ENCODE data around the gene CDK17.

The CDK17 gene

DNA sequence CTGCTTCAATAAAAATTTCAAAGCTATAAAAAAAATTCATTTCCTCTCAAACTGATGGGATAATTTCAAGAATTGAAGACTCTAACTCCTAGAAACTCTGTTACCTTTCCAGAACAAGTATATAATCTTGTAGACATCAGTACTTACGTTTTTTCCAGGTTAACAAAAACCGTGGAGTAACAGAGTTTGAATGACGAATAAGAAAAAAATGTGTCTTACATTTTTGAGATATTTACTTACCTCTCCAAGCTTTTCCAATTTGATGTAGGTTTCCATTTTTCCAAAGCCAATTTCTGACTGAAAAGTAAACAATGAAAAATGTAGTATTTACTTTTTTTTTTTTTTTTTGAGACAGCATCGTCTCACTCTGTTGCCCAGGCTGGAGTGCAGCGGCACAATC is 100.2 kb downstream of the CDK17 start:
- no peak for TF ChIP-seq EZH2phosphoT487 (conservative IDR thresholded peaks at IDR 0.05; ENCODE audit: low read length)
- TF ChIP-seq, protein P1, sequence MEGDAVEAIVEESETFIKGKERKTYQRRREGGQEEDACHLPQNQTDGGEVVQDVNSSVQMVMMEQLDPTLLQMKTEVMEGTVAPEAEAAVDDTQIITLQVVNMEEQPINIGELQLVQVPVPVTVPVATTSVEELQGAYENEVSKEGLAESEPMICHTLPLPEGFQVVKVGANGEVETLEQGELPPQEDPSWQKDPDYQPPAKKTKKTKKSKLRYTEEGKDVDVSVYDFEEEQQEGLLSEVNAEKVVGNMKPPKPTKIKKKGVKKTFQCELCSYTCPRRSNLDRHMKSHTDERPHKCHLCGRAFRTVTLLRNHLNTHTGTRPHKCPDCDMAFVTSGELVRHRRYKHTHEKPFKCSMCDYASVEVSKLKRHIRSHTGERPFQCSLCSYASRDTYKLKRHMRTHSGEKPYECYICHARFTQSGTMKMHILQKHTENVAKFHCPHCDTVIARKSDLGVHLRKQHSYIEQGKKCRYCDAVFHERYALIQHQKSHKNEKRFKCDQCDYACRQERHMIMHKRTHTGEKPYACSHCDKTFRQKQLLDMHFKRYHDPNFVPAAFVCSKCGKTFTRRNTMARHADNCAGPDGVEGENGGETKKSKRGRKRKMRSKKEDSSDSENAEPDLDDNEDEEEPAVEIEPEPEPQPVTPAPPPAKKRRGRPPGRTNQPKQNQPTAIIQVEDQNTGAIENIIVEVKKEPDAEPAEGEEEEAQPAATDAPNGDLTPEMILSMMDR (IDR thresholded peaks at IDR 0.05; ENCODE audit: insufficient read depth, low read length, poor library complexity, severe bottlenecking), result no peak
- H4K20me1 ChIP-seq (ENCODE audit: low read depth, low read length), result no peaks in the 10 kb centered on the region
- H3K9me3 ChIP-seq (ENCODE audit: insufficient read depth, low read length), result no peaks in the 10 kb centered on the region
- peaks cover 27% of the 10 kb centered on the region; the same call in 1 of the 2 replicates for H3K79me2 ChIP-seq (ENCODE audit: insufficient read depth, low read length)
- H3F3A ChIP-seq (ENCODE audit: insufficient read depth), result peaks cover 52% of the 10 kb centered on the region
- H2AFZ ChIP-seq (ENCODE audit: low read depth, low read length, severe bottlenecking), result no peak overlapping the region
- no peak overlapping the region for H3K4me3 ChIP-seq (ENCODE audit: insufficient read depth, low read length, poor library complexity, severe bottlenecking)
- no peaks in the 10 kb centered on the region for H3K27me3 ChIP-seq (ENCODE audit: low read length)
- no peak overlapping the region for H3K9ac ChIP-seq (ENCODE audit: low read length)
- H3K9me2 ChIP-seq (replicated peaks; ENCODE audit: insufficient read depth, low read length), result no peaks in the 10 kb centered on the region
- no peak overlapping the region for H3K4me2 ChIP-seq (ENCODE audit: low read depth, low read length, poor library complexity, severe bottlenecking)
- H3K27ac ChIP-seq (ENCODE audit: low read depth, low read length), result no peak overlapping the region
- peaks cover 16% of the 10 kb centered on the region; the same call in 1 of the 2 replicates for H3K36me3 ChIP-seq (ENCODE audit: low read length)

DNA sequence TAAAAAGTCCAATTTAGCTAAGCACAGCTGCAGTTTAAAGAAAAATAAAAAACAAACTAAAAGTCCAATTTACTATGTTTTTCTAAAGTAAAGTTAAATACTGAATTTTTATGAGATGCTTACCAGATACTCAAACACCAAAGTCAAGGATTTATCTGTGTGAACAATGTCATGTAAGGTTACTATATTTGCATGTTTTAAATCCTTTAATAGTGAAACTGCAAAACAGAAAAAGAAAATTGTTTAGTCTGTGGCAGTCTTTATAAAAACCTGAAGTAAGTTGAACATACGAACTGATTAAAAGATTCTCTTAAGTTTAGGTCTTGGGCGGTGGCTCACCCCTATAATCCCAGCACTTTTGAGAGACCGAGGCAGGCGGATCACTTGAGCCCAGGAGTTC is 102.7 kb downstream of the CDK17 start:
- H3K4me2 ChIP-seq (ENCODE audit: low read depth, low read length, poor library complexity, severe bottlenecking), result peak overlapping the region; percentile 85
- no peaks in the 10 kb centered on the region for H4K20me1 ChIP-seq (ENCODE audit: low read depth, low read length)
- TF ChIP-seq, protein P1 (IDR thresholded peaks at IDR 0.05; ENCODE audit: insufficient read depth, low read length, poor library complexity, severe bottlenecking), result no peak
- no peak for TF ChIP-seq EZH2phosphoT487 (conservative IDR thresholded peaks at IDR 0.05; ENCODE audit: low read length)
- no peak overlapping the region for H3K4me3 ChIP-seq (ENCODE audit: insufficient read depth, low read length, poor library complexity, severe bottlenecking)
- peaks cover 24% of the 10 kb centered on the region; the same call in 1 of the 2 replicates for H3K36me3 ChIP-seq (ENCODE audit: low read length)
- H3K9ac ChIP-seq (ENCODE audit: low read length), result peak overlapping the region; percentile 22; the same call in 1 of the 2 replicates
- peaks cover 50% of the 10 kb centered on the region for H3F3A ChIP-seq (ENCODE audit: insufficient read depth)
- no peak overlapping the region for H2AFZ ChIP-seq (ENCODE audit: low read depth, low read length, severe bottlenecking)
- no peaks in the 10 kb centered on the region for H3K9me2 ChIP-seq (replicated peaks; ENCODE audit: insufficient read depth, low read length)
- H3K27me3 ChIP-seq (ENCODE audit: low read length), result no peaks in the 10 kb centered on the region
- peaks cover 18% of the 10 kb centered on the region; the same call in 1 of the 2 replicates for H3K79me2 ChIP-seq (ENCODE audit: insufficient read depth, low read length)
- H3K27ac ChIP-seq (ENCODE audit: low read depth, low read length), result peak overlapping the region; percentile 93
- no peaks in the 10 kb centered on the region for H3K9me3 ChIP-seq (ENCODE audit: insufficient read depth, low read length)

DNA sequence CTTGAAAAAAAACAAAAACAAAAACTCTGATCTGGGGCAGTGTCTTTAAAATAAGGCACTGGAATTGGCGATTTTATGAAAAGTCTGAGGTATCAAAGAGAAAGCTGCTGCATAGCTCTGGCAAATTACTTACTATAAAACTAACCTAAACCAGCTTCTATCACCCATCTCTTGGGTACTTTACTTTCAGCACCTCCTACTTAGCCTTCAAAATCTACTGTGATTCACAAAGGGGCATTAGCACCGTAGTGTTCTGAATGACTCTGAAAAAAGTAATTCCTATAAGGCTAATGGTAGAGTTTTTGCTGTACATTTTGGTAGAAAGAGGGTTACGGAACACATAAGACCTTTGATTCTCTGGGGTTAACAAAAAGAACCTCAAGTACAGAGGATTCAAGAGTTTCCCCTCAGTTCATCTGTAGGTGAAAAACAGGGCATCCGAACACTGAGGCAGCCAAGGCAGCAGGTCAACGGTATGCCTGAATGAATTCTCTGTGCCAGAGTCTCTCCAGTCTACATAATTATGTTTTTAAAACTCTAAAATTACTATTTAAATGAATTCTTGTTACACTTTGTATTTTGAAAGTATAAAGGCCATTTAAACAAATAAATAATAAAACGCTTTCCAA is 104.6 kb downstream of the CDK17 start:
- no peaks in the 10 kb centered on the region for H4K20me1 ChIP-seq (ENCODE audit: low read depth, low read length)
- peaks cover 41% of the 10 kb centered on the region for H3F3A ChIP-seq (ENCODE audit: insufficient read depth)
- H3K36me3 ChIP-seq (ENCODE audit: low read length), result peaks cover 25% of the 10 kb centered on the region; the same call in 1 of the 2 replicates
- no peak overlapping the region for H2AFZ ChIP-seq (ENCODE audit: low read depth, low read length, severe bottlenecking)
- no peaks in the 10 kb centered on the region for H3K27me3 ChIP-seq (ENCODE audit: low read length)
- no peak for TF ChIP-seq EZH2phosphoT487 (conservative IDR thresholded peaks at IDR 0.05; ENCODE audit: low read length)
- TF ChIP-seq, protein P1 (IDR thresholded peaks at IDR 0.05; ENCODE audit: insufficient read depth, low read length, poor library complexity, severe bottlenecking), result no peak
- H3K9me3 ChIP-seq (ENCODE audit: insufficient read depth, low read length), result no peaks in the 10 kb centered on the region
- peak overlapping the region; percentile 42 for H3K9ac ChIP-seq (ENCODE audit: low read length)
- H3K4me3 ChIP-seq (ENCODE audit: insufficient read depth, low read length, poor library complexity, severe bottlenecking), result peak overlapping the region; percentile 32
- peak overlapping the region; percentile 85 for H3K4me2 ChIP-seq (ENCODE audit: low read depth, low read length, poor library complexity, severe bottlenecking)
- H3K27ac ChIP-seq (ENCODE audit: low read depth, low read length), result peak overlapping the region; percentile 93
- no peaks in the 10 kb centered on the region for H3K9me2 ChIP-seq (replicated peaks; ENCODE audit: insufficient read depth, low read length)
- peaks cover 10% of the 10 kb centered on the region; the same call in 1 of the 2 replicates for H3K79me2 ChIP-seq (ENCODE audit: insufficient read depth, low read length)
